ENCODE measurements around the gene GORASP2. TPM values are rescaled to one million over a fixed set of nuclear protein-coding genes. Genes with fewer than 3 reads are reported as not detected.

GORASP2 gene
- total and polyA plus RNA-seq, 2 of the 4 experiments (the other 2 are of a cell fraction): 53.1 to 156 TPM

GRCh38 chr2:171004363-171004762 is 75.3 kb downstream of the GORASP2 start:
- Histone ChIP-seq H2AK9ac (replicated peaks; ENCODE audit: low read depth, low read length, poor library complexity) (no peak overlapping the region), H3K9me3 (ENCODE audit: control insufficient read depth, insufficient read depth, low read length) (no peaks in the 10 kb centered on the region), H4K8ac (ENCODE audit: low read depth in 2 of 2, low read length in 2 of 2) (no peak overlapping the region), H3K9ac (ENCODE audit: low read depth, low read length) (no peak overlapping the region), H2BK20ac (ENCODE audit: low read depth, low read length) (no peak overlapping the region), H2AK5ac (ENCODE audit: low read depth, low read length) (no peak overlapping the region), H3K4me2 (ENCODE audit: low read depth, low read length) (no peak overlapping the region), H2BK15ac (ENCODE audit: low read depth, low read length) (no peak overlapping the region), H4K5ac (ENCODE audit: low read depth, low read length) (no peak overlapping the region), H3K4me1 (ENCODE audit: control insufficient read depth, insufficient read depth, low read length) (no peaks in the 10 kb centered on the region), H3K14ac (replicated peaks; ENCODE audit: low read depth, low read length) (no peak overlapping the region), H3K23ac (ENCODE audit: low read depth, low read length) (no peak overlapping the region), H3K56ac (ENCODE audit: extremely low read depth, insufficient read depth, low read length) (no peak overlapping the region), H3K4ac (ENCODE audit: low read depth, low read length) (no peak overlapping the region), H3K27me3 (ENCODE audit: control insufficient read depth, insufficient read depth, low read length) (no peaks in the 10 kb centered on the region), H2BK120ac (ENCODE audit: low read depth, low read length) (no peak overlapping the region), H4K91ac (ENCODE audit: insufficient read depth, low read depth, low read length) (no peak overlapping the region), H3K18ac (ENCODE audit: low read depth, low read length) (no peak overlapping the region), H3K36me3 (ENCODE audit: control insufficient read depth, insufficient read depth, low read length) (peaks cover 14% of the 10 kb centered on the region), H2AFZ (replicated peaks; ENCODE audit: low read length, poor library complexity) (no peak overlapping the region), H2BK5ac (ENCODE audit: low read depth, low read length, poor library complexity, severe bottlenecking) (no peak overlapping the region), H4K20me1 (ENCODE audit: insufficient read depth, low read length) (no peaks in the 10 kb centered on the region), H3K27ac (ENCODE audit: insufficient read depth, low read length) (no peak overlapping the region), H3K79me1 (ENCODE audit: low read depth in 1 of 2, low read length in 2 of 2) (peaks cover 2 to 8% of the 10 kb centered on the region in 2 experiments; a peak in 2 of 4 replicates), H3K9me1 (ENCODE audit: insufficient read depth, low read length) (no peaks in the 10 kb centered on the region), H3K4me3 (ENCODE audit: insufficient read depth, low read depth, low read length) (no peak overlapping the region)
- BruUV-seq (replicated peaks): no TSS peak
- intact Hi-C loops (cut with micrococcal nuclease): no loop called here
- no peak for TF ChIP-seq MAZ (IDR thresholded peaks at IDR 0.05; ENCODE audit: borderline replicate concordance, low read depth, low read length)
- TF ChIP-seq MXI1 (IDR thresholded peaks at IDR 0.05; ENCODE audit: borderline replicate concordance, low read depth, low read length): no peak
- no peak for TF ChIP-seq RCOR1 (IDR thresholded peaks at IDR 0.05; ENCODE audit: insufficient replicate concordance, low read length)
- TF ChIP-seq CHD1 (IDR thresholded peaks at IDR 0.05; ENCODE audit: low read depth, low read length): no peak
- TF ChIP-seq RAD21 (IDR thresholded peaks at IDR 0.05; ENCODE audit: low read length): no peak
- TF ChIP-seq ELK1 (IDR thresholded peaks at IDR 0.05; ENCODE audit: borderline replicate concordance, low read depth, low read length): no peak
- no peak for TF ChIP-seq NFE2L2 (IDR thresholded peaks at IDR 0.05; ENCODE audit: low read depth, low read length)
- TF ChIP-seq USF2 (IDR thresholded peaks at IDR 0.05; ENCODE audit: low read depth, low read length): no peak
- no peak for TF ChIP-seq CEBPB (IDR thresholded peaks at IDR 0.05; ENCODE audit: low read depth, low read length)
- no peak for TF ChIP-seq POLR2A (IDR thresholded peaks at IDR 0.05; ENCODE audit: low read depth, low read length)
- TF ChIP-seq SMC3 (IDR thresholded peaks at IDR 0.05; ENCODE audit: low read depth, low read length): no peak
- no peak for TF ChIP-seq FOS (IDR thresholded peaks at IDR 0.05; ENCODE audit: low read depth, low read length)
- TF ChIP-seq BHLHE40 (IDR thresholded peaks at IDR 0.05; ENCODE audit: low read depth, low read length): no peak
- TF ChIP-seq CTCF (conservative IDR thresholded peaks at IDR 0.05; ENCODE audit: low read depth, low read length): no peak
- no peak for TF ChIP-seq RFX5 (IDR thresholded peaks at IDR 0.05; ENCODE audit: low read depth, low read length)
- no peak for TF ChIP-seq MAFK (IDR thresholded peaks at IDR 0.05; ENCODE audit: low read depth, low read length)
- in situ Hi-C loops (cut with MboI; ENCODE audit: low sequenced_read_pairs): no loop called here
- POLR2A ChIA-PET (ENCODE audit: unreplicated experiment): no interaction called here
- CTCF ChIA-PET: interaction anchor here (0.6 to 0.7 kb wide), 2 partner anchors 39 to 76 kb away, joined by 3 read pairs; no protein-coding TSS in a partner anchor
- no CpG with 5 or more reads among the region's 2 CpGs for WGBS, 2 experiments (ENCODE audit: extremely low coverage in 2 of 2, insufficient read length in 1 of 2)
- ATAC-seq (ENCODE audit: low read depth) (no peak), DNase-seq (no peak)
- dilution Hi-C loops (cut with HindIII; ENCODE audit: low sequenced_read_pairs, unreplicated experiment): no loop called here
